Measurements from ENCODE around the gene EFHD1.
"Not testable (repeated sequence)": the region's sequence is repeated elsewhere in the genome, so short reads cannot be mapped to it uniquely, and the experiment has no call there.

EFHD1 gene

GRCh38 chr2:232713505-232713904 lies 80.1 kb downstream of the EFHD1 start:
- no peak for TF ChIP-seq CTCF (IDR thresholded peaks at IDR 0.05; ENCODE audit: borderline replicate concordance, control extremely low read depth, extremely low read depth, insufficient read depth, missing control alignments)
- in situ Hi-C loops (cut with MboI; ENCODE audit: low sequenced_read_pairs, unreplicated experiment) = no loop called here
- no peak for DNase-seq (ENCODE audit: low spot score)

- DNase-seq (ENCODE audit: low spot score) = no peak
- in situ Hi-C loops (cut with MboI; ENCODE audit: low sequenced_read_pairs, unreplicated experiment) = no loop called here
- no peak for TF ChIP-seq CTCF (IDR thresholded peaks at IDR 0.05; ENCODE audit: borderline replicate concordance, control extremely low read depth, extremely low read depth, insufficient read depth, missing control alignments)
These were observed 81.6 kb downstream of the EFHD1 start for GRCh38 chr2:232714969-232715368.

- in situ Hi-C loops (cut with MboI; ENCODE audit: low sequenced_read_pairs, unreplicated experiment) = not testable (repeated sequence)
These were observed 86.7 kb downstream of the EFHD1 start for GRCh38 chr2:232720056-232720455.

GRCh38 chr2:232721261-232721660 lies 87.9 kb downstream of the EFHD1 start:
- in situ Hi-C loops (cut with MboI; ENCODE audit: low sequenced_read_pairs, unreplicated experiment) = no loop called here
- no peak for TF ChIP-seq CTCF (IDR thresholded peaks at IDR 0.05; ENCODE audit: borderline replicate concordance, control extremely low read depth, extremely low read depth, insufficient read depth, missing control alignments)
- DNase-seq (ENCODE audit: low spot score) = no peak

More at GRCh38 chr2:232720056-232720455, 86.7 kb downstream of the EFHD1 start:
- DNase-seq (ENCODE audit: low spot score) = not testable (repeated sequence)

GRCh38 chr2:232721882-232722281 lies 88.5 kb downstream of the EFHD1 start:
- no peak for DNase-seq (ENCODE audit: low spot score)
- no peak for TF ChIP-seq CTCF (IDR thresholded peaks at IDR 0.05; ENCODE audit: borderline replicate concordance, control extremely low read depth, extremely low read depth, insufficient read depth, missing control alignments)
- in situ Hi-C loops (cut with MboI; ENCODE audit: low sequenced_read_pairs, unreplicated experiment) = no loop called here

GRCh38 chr2:232723027-232723426 lies 89.6 kb downstream of the EFHD1 start:
- TF ChIP-seq CTCF (IDR thresholded peaks at IDR 0.05; ENCODE audit: borderline replicate concordance, control extremely low read depth, extremely low read depth, insufficient read depth, missing control alignments) = no peak
- DNase-seq (ENCODE audit: low spot score) = no peak
- in situ Hi-C loops (cut with MboI; ENCODE audit: low sequenced_read_pairs, unreplicated experiment) = no loop called here

GRCh38 chr2:232728785-232729184 lies 95.4 kb downstream of the EFHD1 start:
- DNase-seq (ENCODE audit: low spot score) = no peak
- TF ChIP-seq CTCF (IDR thresholded peaks at IDR 0.05; ENCODE audit: borderline replicate concordance, control extremely low read depth, extremely low read depth, insufficient read depth, missing control alignments) = no peak
- in situ Hi-C loops (cut with MboI; ENCODE audit: low sequenced_read_pairs, unreplicated experiment) = no loop called here
